ENCODE results near the gene PPEF2.
"Not testable (repeated sequence)": the region's sequence is repeated elsewhere in the genome, so short reads cannot be mapped to it uniquely, and the experiment has no call there.

PPEF2 gene

GRCh38 chr4:75902352-75902751 is at the start of gene PPEF2:
Gene PPEF2, minus strand, starts transcription at chr4:75902452. Its CDS starts 6,127 bp downstream, at chr4:75896325.
- Histone ChIP-seq H3K4me1 (ENCODE audit: insufficient read depth, low read length) (no peaks in the 10 kb centered on the region), H3K27me3 (ENCODE audit: insufficient read depth, low read length) (no peaks in the 10 kb centered on the region), H3K4me3 (ENCODE audit: low read length) (no peak within 1 kb of the TSS), H3K36me3 (ENCODE audit: insufficient read depth, low read depth, low read length) (no peaks in the 10 kb centered on the region), H3K9ac (ENCODE audit: low read depth, low read length) (no peak within 1 kb of the TSS), H3K27ac (ENCODE audit: low read length) (no peak within 1 kb of the TSS), H3K9me3 (ENCODE audit: insufficient read depth, low read depth, low read length) (0 out of 2 replicates have a peak, but pooled peaks cover 6% of the 10 kb centered on the region)

- Histone ChIP-seq H3K36me3 (ENCODE audit: insufficient read depth, low read depth, low read length) (peaks cover 85% of the 10 kb centered on the region), H3K27ac (ENCODE audit: low read length) (no peak overlapping the region), H3K27me3 (ENCODE audit: insufficient read depth, low read length) (no peaks in the 10 kb centered on the region), H3K9me3 (ENCODE audit: insufficient read depth, low read depth, low read length) (no peaks in the 10 kb centered on the region), H3K9ac (ENCODE audit: low read depth, low read length) (no peak overlapping the region), H3K4me1 (ENCODE audit: insufficient read depth, low read length) (no peaks in the 10 kb centered on the region), H3K4me3 (ENCODE audit: low read length) (no peak overlapping the region)
Measured at GRCh38 chr4:75950213-75950815, 48.1 kb upstream of the PPEF2 start.

- Histone ChIP-seq H3K4me1 (ENCODE audit: insufficient read depth, low read length) (no peaks in the 10 kb centered on the region), H3K27ac (ENCODE audit: low read length) (no peak overlapping the region), H3K27me3 (ENCODE audit: insufficient read depth, low read length) (no peaks in the 10 kb centered on the region), H3K9ac (ENCODE audit: low read depth, low read length) (no peak overlapping the region), H3K4me3 (ENCODE audit: low read length) (no peak overlapping the region), H3K36me3 (ENCODE audit: insufficient read depth, low read depth, low read length) (peaks cover 74% of the 10 kb centered on the region), H3K9me3 (ENCODE audit: insufficient read depth, low read depth, low read length) (no peaks in the 10 kb centered on the region)
Measured at GRCh38 chr4:75948822-75949444, 46.7 kb upstream of the PPEF2 start.

- Histone ChIP-seq H3K27ac (ENCODE audit: low read length) (no peak within 1 kb of the TSS), H3K9me3 (ENCODE audit: insufficient read depth, low read depth, low read length) (no peaks in the 10 kb centered on the region), H3K27me3 (ENCODE audit: insufficient read depth, low read length) (peaks cover 12% of the 10 kb centered on the region), H3K36me3 (ENCODE audit: insufficient read depth, low read depth, low read length) (peaks cover 6% of the 10 kb centered on the region; the same call in 1 of the 2 replicates), H3K4me3 (ENCODE audit: low read length) (peak within 1 kb of the TSS; percentile 85), H3K4me1 (ENCODE audit: insufficient read depth, low read length) (no peaks in the 10 kb centered on the region), H3K9ac (ENCODE audit: low read depth, low read length) (peak within 1 kb of the TSS; percentile 78)
Measured at GRCh38 chr4:75940692-75941253, 38.5 kb upstream of the PPEF2 start, which contains the start of gene NAAA. Gene NAAA, minus strand, starts transcription at chr4:75941013. Its CDS starts 64 bp downstream, at chr4:75940949.

- Histone ChIP-seq H3K36me3 (ENCODE audit: insufficient read depth, low read depth, low read length) (peaks cover 6% of the 10 kb centered on the region; the same call in 1 of the 2 replicates), H3K27ac (ENCODE audit: low read length) (no peak overlapping the region), H3K4me1 (ENCODE audit: insufficient read depth, low read length) (no peaks in the 10 kb centered on the region), H3K27me3 (ENCODE audit: insufficient read depth, low read length) (peaks cover 12% of the 10 kb centered on the region), H3K4me3 (ENCODE audit: low read length) (peak overlapping the region; percentile 85), H3K9me3 (ENCODE audit: insufficient read depth, low read depth, low read length) (no peaks in the 10 kb centered on the region), H3K9ac (ENCODE audit: low read depth, low read length) (peak overlapping the region; percentile 78)
Measured at GRCh38 chr4:75939890-75940691, 37.8 kb upstream of the PPEF2 start.

GRCh38 chr4:75935628-75936027 is 33.4 kb upstream of the PPEF2 start:
- Histone ChIP-seq H3K4me3 (ENCODE audit: low read length) (no peak overlapping the region), H3K36me3 (ENCODE audit: insufficient read depth, low read depth, low read length) (no peaks in the 10 kb centered on the region), H3K9ac (ENCODE audit: low read depth, low read length) (no peak overlapping the region), H3K4me1 (ENCODE audit: insufficient read depth, low read length) (no peaks in the 10 kb centered on the region), H3K9me3 (ENCODE audit: insufficient read depth, low read depth, low read length) (no peaks in the 10 kb centered on the region), H3K27me3 (ENCODE audit: insufficient read depth, low read length) (peaks cover 12% of the 10 kb centered on the region), H3K27ac (ENCODE audit: low read length) (no peak overlapping the region)

- no peaks in the 10 kb centered on the region; the same call in 1 of the 2 replicates for H3K4me1 ChIP-seq (ENCODE audit: insufficient read depth, low read length)
- H3K9me3 ChIP-seq (ENCODE audit: insufficient read depth, low read depth, low read length), result no peaks in the 10 kb centered on the region
- H3K27ac ChIP-seq (ENCODE audit: low read length), result no peak overlapping the region
- no peaks in the 10 kb centered on the region for H3K27me3 ChIP-seq (ENCODE audit: insufficient read depth, low read length)
- no peak overlapping the region for H3K9ac ChIP-seq (ENCODE audit: low read depth, low read length)
- no peaks in the 10 kb centered on the region for H3K36me3 ChIP-seq (ENCODE audit: insufficient read depth, low read depth, low read length)
- no peak overlapping the region for H3K4me3 ChIP-seq (ENCODE audit: low read length)
Measured at GRCh38 chr4:75930152-75930551, 27.9 kb upstream of the PPEF2 start.

- H3K9me3 ChIP-seq (ENCODE audit: insufficient read depth, low read depth, low read length); H3K27ac ChIP-seq (ENCODE audit: low read length); H3K9ac ChIP-seq (ENCODE audit: low read depth, low read length); H3K27me3 ChIP-seq (ENCODE audit: insufficient read depth, low read length); H3K36me3 ChIP-seq (ENCODE audit: insufficient read depth, low read depth, low read length); H3K4me1 ChIP-seq (ENCODE audit: insufficient read depth, low read length); H3K4me3 ChIP-seq (ENCODE audit: low read length): not testable (repeated sequence)
Measured at GRCh38 chr4:75924916-75925315, 22.7 kb upstream of the PPEF2 start.

- no peaks in the 10 kb centered on the region for H3K27me3 ChIP-seq (ENCODE audit: insufficient read depth, low read length)
- no peak overlapping the region for H3K4me3 ChIP-seq (ENCODE audit: low read length)
- H3K27ac ChIP-seq (ENCODE audit: low read length), result no peak overlapping the region
- H3K9me3 ChIP-seq (ENCODE audit: insufficient read depth, low read depth, low read length), result no peaks in the 10 kb centered on the region
- peaks cover 8% of the 10 kb centered on the region; the same call in 1 of the 2 replicates for H3K4me1 ChIP-seq (ENCODE audit: insufficient read depth, low read length)
- H3K36me3 ChIP-seq (ENCODE audit: insufficient read depth, low read depth, low read length), result peaks cover 3% of the 10 kb centered on the region; the same call in 1 of the 2 replicates
- H3K9ac ChIP-seq (ENCODE audit: low read depth, low read length), result no peak overlapping the region
Measured at GRCh38 chr4:75924309-75924827, 22.1 kb upstream of the PPEF2 start.

- Histone ChIP-seq H3K27me3 (ENCODE audit: insufficient read depth, low read length) (no peaks in the 10 kb centered on the region), H3K9me3 (ENCODE audit: insufficient read depth, low read depth, low read length) (no peaks in the 10 kb centered on the region), H3K4me3 (ENCODE audit: low read length) (no peak overlapping the region), H3K27ac (ENCODE audit: low read length) (no peak overlapping the region), H3K9ac (ENCODE audit: low read depth, low read length) (no peak overlapping the region), H3K4me1 (ENCODE audit: insufficient read depth, low read length) (peaks cover 8% of the 10 kb centered on the region; the same call in 1 of the 2 replicates), H3K36me3 (ENCODE audit: insufficient read depth, low read depth, low read length) (peaks cover 3% of the 10 kb centered on the region; the same call in 1 of the 2 replicates)
Measured at GRCh38 chr4:75922588-75922987, 20.3 kb upstream of the PPEF2 start.

- Histone ChIP-seq H3K27ac (ENCODE audit: low read length) (no peak overlapping the region), H3K4me1 (ENCODE audit: insufficient read depth, low read length) (peaks cover 8% of the 10 kb centered on the region; the same call in 1 of the 2 replicates), H3K4me3 (ENCODE audit: low read length) (no peak overlapping the region), H3K36me3 (ENCODE audit: insufficient read depth, low read depth, low read length) (peaks cover 3% of the 10 kb centered on the region; the same call in 1 of the 2 replicates), H3K9ac (ENCODE audit: low read depth, low read length) (no peak overlapping the region), H3K27me3 (ENCODE audit: insufficient read depth, low read length) (no peaks in the 10 kb centered on the region), H3K9me3 (ENCODE audit: insufficient read depth, low read depth, low read length) (no peaks in the 10 kb centered on the region)
Measured at GRCh38 chr4:75921910-75922309, 19.7 kb upstream of the PPEF2 start.

Data from iPS-20b (cell line).